Measurements from ENCODE around the gene FOXQ1. TPM values are rescaled to one million over a fixed set of nuclear protein-coding genes. Genes with fewer than 3 reads are reported as not detected.
A peak's percentile ranks its signal among the peaks of the same experiment; 100 is the strongest.

Gene FOXQ1
- total and polyA plus RNA-seq, 2 of the 13 experiments (the other 11 are each of a cell fraction or from before 2014, with no cell fraction given) = 35.2 to 39.8 TPM

- peak; percentile 85 for TF ChIP-seq ZNF781 (CRISPR knock-in tag; IDR thresholded peaks at IDR 0.05; ENCODE audit: borderline replicate concordance, not compliant biosample characterization)
- peak; percentile 80; the same call in 1 of the 2 replicates for TF ChIP-seq BCL3 (CRISPR knock-in tag; IDR thresholded peaks at IDR 0.05)
- TF ChIP-seq E2F5 (CRISPR knock-in tag; conservative IDR thresholded peaks at IDR 0.05) = no peak
- TF ChIP-seq NFKB2 (CRISPR knock-in tag; IDR thresholded peaks at IDR 0.05; ENCODE audit: borderline replicate concordance) = no peak
- no peak for TF ChIP-seq SRSF9 (IDR thresholded peaks at IDR 0.05; ENCODE audit: borderline replicate concordance, insufficient read depth, low read depth, low read length, poor library complexity, severe bottlenecking)
- TF ChIP-seq HDAC2 (CRISPR knock-in tag; IDR thresholded peaks at IDR 0.05) = peak; percentile 100
- no peak for TF ChIP-seq PLRG1 (conservative IDR thresholded peaks at IDR 0.05)
- 0 out of 2 replicates have a peak, but pooled peaks have one; percentile 89 for TF ChIP-seq DNMT1 (CRISPR knock-in tag; IDR thresholded peaks at IDR 0.05)
- 0 out of 2 replicates have a peak, but pooled peaks have one; percentile 66 for TF ChIP-seq SNAPC4 (CRISPR knock-in tag; IDR thresholded peaks at IDR 0.05)
- peak; percentile 82; the same call in 1 of the 2 replicates for TF ChIP-seq ZNF431 (CRISPR knock-in tag; IDR thresholded peaks at IDR 0.05; ENCODE audit: borderline replicate concordance, low read depth)
- TF ChIP-seq POLR2AphosphoS5 (IDR thresholded peaks at IDR 0.05; ENCODE audit: low read depth, low read length) = peak; percentile 15; the same call in 1 of the 2 replicates
- TF ChIP-seq GTF3A (CRISPR knock-in tag; conservative IDR thresholded peaks at IDR 0.05) = no peak
- TF ChIP-seq ZFP41 (CRISPR knock-in tag; IDR thresholded peaks at IDR 0.05; ENCODE audit: borderline replicate concordance) = no peak
- TF ChIP-seq ATF6 (CRISPR knock-in tag; conservative IDR thresholded peaks at IDR 0.05) = no peak
- no peak for TF ChIP-seq HNRNPK (IDR thresholded peaks at IDR 0.05; ENCODE audit: low read depth, low read length, poor library complexity, severe bottlenecking)
- peak; percentile 69; the same call in 1 of the 2 replicates for TF ChIP-seq TMF1 (CRISPR knock-in tag; IDR thresholded peaks at IDR 0.05; ENCODE audit: low read depth)
Measured at GRCh38 chr6:1267790-1268762, 43.8 kb upstream of the FOXQ1 start (continued).
